IPS-18a (cell line): Measurements from ENCODE around the gene NCR3LG1.

Experiments used
- H3K27ac ChIP-seq: one replicate; pipeline ENCODE4 v1.5.1; 2013; ENCODE audit warnings: low read length
- H3K27me3 ChIP-seq: one replicate; pipeline ENCODE4 v1.6.1; 2013; ENCODE audit warnings: mild to moderate bottlenecking, low read length; ENCODE audit not compliant: control insufficient read depth, insufficient read depth
- H3K36me3 ChIP-seq: one replicate; pipeline ENCODE4 v1.6.1; 2013; ENCODE audit warnings: low read depth, low read length; ENCODE audit not compliant: control insufficient read depth
- H3K4me1 ChIP-seq: one replicate; pipeline ENCODE4 v1.6.1; 2013; ENCODE audit warnings: low read depth, low read length; ENCODE audit not compliant: control insufficient read depth
- H3K4me3 ChIP-seq: one replicate; pipeline ENCODE4 v1.5.1; 2013; ENCODE audit warnings: low read length
- H3K9ac ChIP-seq: one replicate; pipeline ENCODE4 v1.6.1; 2013; ENCODE audit warnings: mild to moderate bottlenecking, low read length, moderate library complexity
- H3K9me3 ChIP-seq: one replicate; pipeline ENCODE4 v1.6.1; 2013; ENCODE audit warnings: low read depth, low read length; ENCODE audit not compliant: control insufficient read depth

The NCR3LG1 gene

GRCh38 chr11:17376493-17376892 lies 24.9 kb downstream of the NCR3LG1 start:
- Histone ChIP-seq H3K4me1 (no peaks in the 10 kb centered on the region), H3K27ac (no peak overlapping the region), H3K27me3 (no peaks in the 10 kb centered on the region), H3K36me3 (no peaks in the 10 kb centered on the region), H3K9me3 (peaks cover 28% of the 10 kb centered on the region), H3K9ac (no peak overlapping the region), H3K4me3 (no peak overlapping the region)

GRCh38 chr11:17378655-17379054 lies 27.1 kb downstream of the NCR3LG1 start:
- Histone ChIP-seq H3K27ac (no peak overlapping the region), H3K9ac (no peak overlapping the region), H3K9me3 (peaks cover 10% of the 10 kb centered on the region), H3K4me1 (no peaks in the 10 kb centered on the region), H3K27me3 (no peaks in the 10 kb centered on the region), H3K4me3 (no peak overlapping the region), H3K36me3 (no peaks in the 10 kb centered on the region)

- Histone ChIP-seq H3K36me3 (no peaks in the 10 kb centered on the region), H3K27ac (no peak overlapping the region)
Measured at GRCh38 chr11:17379383-17380180, 28.0 kb downstream of the NCR3LG1 start.

DNA sequence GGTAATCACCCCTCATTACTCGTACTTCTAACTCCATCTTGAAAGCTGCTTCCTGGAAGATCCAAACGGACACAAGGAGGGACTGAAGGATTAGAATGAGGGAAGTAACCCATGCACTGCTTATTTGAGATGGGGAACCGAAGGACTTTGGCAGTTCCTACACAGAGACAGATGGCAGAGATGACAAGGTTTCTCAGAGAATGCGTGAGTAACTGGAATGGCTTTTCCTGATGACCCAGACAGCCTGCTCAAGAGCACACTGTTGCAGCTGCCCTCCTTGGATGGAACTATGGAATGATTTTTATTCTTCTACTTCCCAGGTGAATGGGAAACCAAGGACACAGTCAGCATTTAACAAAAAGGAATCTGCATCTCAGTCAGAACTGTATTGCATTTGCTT lies 29.6 kb downstream of the NCR3LG1 start:
- H3K36me3 ChIP-seq: no peaks in the 10 kb centered on the region

More at GRCh38 chr11:17379383-17380180, 28.0 kb downstream of the NCR3LG1 start:
- Histone ChIP-seq H3K4me1 (no peaks in the 10 kb centered on the region), H3K4me3 (no peak overlapping the region), H3K9ac (no peak overlapping the region), H3K9me3 (peaks cover 10% of the 10 kb centered on the region), H3K27me3 (no peaks in the 10 kb centered on the region)

GRCh38 chr11:17382046-17382728 lies 30.6 kb downstream of the NCR3LG1 start:
- Histone ChIP-seq H3K9ac (no peak overlapping the region), H3K36me3 (no peaks in the 10 kb centered on the region), H3K27me3 (no peaks in the 10 kb centered on the region), H3K4me1 (no peaks in the 10 kb centered on the region), H3K27ac (no peak overlapping the region), H3K9me3 (peaks cover 10% of the 10 kb centered on the region), H3K4me3 (no peak overlapping the region)

More for the DNA sequence above, 29.6 kb downstream of the NCR3LG1 start:
- Histone ChIP-seq H3K9me3 (peaks cover 10% of the 10 kb centered on the region), H3K4me1 (no peaks in the 10 kb centered on the region), H3K27ac (no peak overlapping the region), H3K27me3 (no peaks in the 10 kb centered on the region), H3K9ac (no peak overlapping the region), H3K4me3 (no peak overlapping the region)

DNA sequence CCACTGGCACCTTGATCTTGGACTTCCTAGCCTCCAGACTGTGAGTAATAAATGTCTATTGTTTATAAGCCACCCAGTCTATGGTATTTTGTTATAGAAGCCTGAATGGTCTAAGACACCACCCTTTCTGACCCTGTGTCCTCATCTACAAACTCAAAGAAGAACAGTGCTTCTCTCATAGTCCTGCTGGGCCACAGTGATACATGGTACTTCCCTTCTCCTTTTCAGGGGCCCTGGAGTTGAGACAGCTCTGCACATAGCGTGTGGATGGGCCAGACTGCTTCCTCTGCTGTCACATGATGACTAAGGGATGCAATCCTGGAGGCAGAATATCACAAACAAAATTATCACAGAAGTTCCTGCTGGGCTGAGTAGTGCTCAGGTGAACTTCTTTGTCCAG lies 31.9 kb downstream of the NCR3LG1 start:
- H3K36me3 ChIP-seq: no peaks in the 10 kb centered on the region
- H3K4me1 ChIP-seq: no peaks in the 10 kb centered on the region
- peaks cover 7% of the 10 kb centered on the region for H3K9me3 ChIP-seq

GRCh38 chr11:17384002-17384511 lies 32.5 kb downstream of the NCR3LG1 start:
- H3K36me3 ChIP-seq: no peaks in the 10 kb centered on the region
- H3K9ac ChIP-seq: no peak overlapping the region
- no peaks in the 10 kb centered on the region for H3K4me1 ChIP-seq
- H3K9me3 ChIP-seq: peaks cover under 1% of the 10 kb centered on the region
- no peak overlapping the region for H3K4me3 ChIP-seq
- H3K27me3 ChIP-seq: no peaks in the 10 kb centered on the region
- H3K27ac ChIP-seq: no peak overlapping the region

More for the DNA sequence above, 31.9 kb downstream of the NCR3LG1 start:
- Histone ChIP-seq H3K27ac (no peak overlapping the region), H3K4me3 (no peak overlapping the region), H3K9ac (no peak overlapping the region), H3K27me3 (no peaks in the 10 kb centered on the region)

DNA sequence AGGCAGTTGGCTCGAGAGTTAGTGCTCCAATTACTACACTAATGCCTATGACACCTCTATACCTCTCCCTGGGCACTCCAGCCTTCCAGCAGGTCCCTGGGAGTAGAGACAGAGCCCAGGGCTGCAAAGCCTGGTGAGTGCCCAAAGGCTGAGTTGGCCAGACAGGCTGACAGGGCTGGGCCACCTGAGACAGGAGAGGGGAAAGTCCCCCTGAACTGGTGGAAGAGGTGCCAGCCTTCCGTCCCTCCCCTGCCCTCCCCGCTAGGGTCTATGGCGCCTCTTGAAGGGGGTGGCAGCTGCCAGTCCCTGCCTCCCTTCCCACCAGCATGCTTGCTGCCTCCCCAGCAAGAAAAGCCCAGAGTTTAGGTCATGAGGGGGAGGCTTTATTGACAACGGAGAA lies 33.9 kb downstream of the NCR3LG1 start:
- Histone ChIP-seq H3K36me3 (no peaks in the 10 kb centered on the region), H3K27me3 (no peaks in the 10 kb centered on the region), H3K27ac (no peak overlapping the region), H3K4me1 (peaks cover 4% of the 10 kb centered on the region), H3K9me3 (no peaks in the 10 kb centered on the region), H3K9ac (no peak overlapping the region), H3K4me3 (no peak overlapping the region)

- Histone ChIP-seq H3K36me3 (no peaks in the 10 kb centered on the region), H3K4me3 (no peak overlapping the region), H3K27ac (no peak overlapping the region), H3K27me3 (no peaks in the 10 kb centered on the region), H3K9ac (no peak overlapping the region), H3K4me1 (peaks cover 4% of the 10 kb centered on the region), H3K9me3 (no peaks in the 10 kb centered on the region)
Measured at GRCh38 chr11:17385926-17386325, 34.3 kb downstream of the NCR3LG1 start.

GRCh38 chr11:17386331-17387084 lies 34.9 kb downstream of the NCR3LG1 start:
- H3K4me3 ChIP-seq: no peak overlapping the region
- H3K9ac ChIP-seq: no peak overlapping the region
- H3K4me1 ChIP-seq: peaks cover 4% of the 10 kb centered on the region
- H3K27me3 ChIP-seq: no peaks in the 10 kb centered on the region
- no peaks in the 10 kb centered on the region for H3K9me3 ChIP-seq
- H3K27ac ChIP-seq: no peak overlapping the region
- H3K36me3 ChIP-seq: no peaks in the 10 kb centered on the region

DNA sequence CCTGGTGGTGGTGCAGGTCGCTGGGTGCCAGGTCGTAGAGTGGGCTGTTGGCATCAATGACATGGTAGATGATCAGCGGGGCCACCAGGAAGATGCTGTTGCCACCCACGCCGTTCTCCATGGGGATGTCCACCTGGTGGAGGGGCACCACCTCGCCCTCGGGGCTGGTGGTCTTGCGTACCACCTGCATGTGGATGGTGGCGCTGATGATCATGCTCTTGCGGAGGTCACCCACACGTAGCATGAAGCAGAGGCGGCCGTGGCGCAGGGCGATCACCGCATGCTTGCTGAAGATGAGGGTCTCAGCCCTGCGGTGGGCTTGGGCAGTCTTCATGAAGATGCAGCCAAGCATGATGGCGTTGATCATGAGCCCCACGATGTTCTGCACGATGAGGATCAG lies 35.7 kb downstream of the NCR3LG1 start:
- no peak overlapping the region for H3K27ac ChIP-seq
- no peak overlapping the region for H3K4me3 ChIP-seq
- H3K9ac ChIP-seq: no peak overlapping the region
- no peaks in the 10 kb centered on the region for H3K9me3 ChIP-seq
- H3K27me3 ChIP-seq: no peaks in the 10 kb centered on the region
- H3K4me1 ChIP-seq: peaks cover 4% of the 10 kb centered on the region
- no peaks in the 10 kb centered on the region for H3K36me3 ChIP-seq
